Skeletal muscle cell (primary cell): ENCODE data around the gene NDUFV1.
A peak's percentile ranks its signal among the peaks of the same experiment; 100 is the strongest.
"Not testable (repeated sequence)": the region's sequence is repeated elsewhere in the genome, so short reads cannot be mapped to it uniquely, and the experiment has no call there.

Source experiments
- DNase-seq: peaks from one replicate; pipeline ENCODE4 v3.0.0-alpha.2; 2010; ENCODE audit warnings: low read depth
- H3K4me3 ChIP-seq: 2 replicates; pipeline ENCODE4 v1.5.1; 2011; ENCODE audit warnings: low read depth, mild to moderate bottlenecking, control low read depth, low read length, moderate library complexity

The NDUFV1 gene

GRCh38 chr11:67620621-67621020 is 13.9 kb downstream of the NDUFV1 start:
- not testable (repeated sequence) for H3K4me3 ChIP-seq, DNase-seq

GRCh38 chr11:67621928-67622327 is 15.2 kb downstream of the NDUFV1 start:
- H3K4me3 ChIP-seq, DNase-seq: not testable (repeated sequence)

GRCh38 chr11:67622905-67623304 is 16.2 kb downstream of the NDUFV1 start:
- DNase-seq, H3K4me3 ChIP-seq: not testable (repeated sequence)

- not testable (repeated sequence) for H3K4me3 ChIP-seq, DNase-seq
Observed at GRCh38 chr11:67623795-67624194, 17.1 kb downstream of the NDUFV1 start.

GRCh38 chr11:67626131-67626833 is 19.5 kb downstream of the NDUFV1 start:
- DNase-seq, H3K4me3 ChIP-seq: not testable (repeated sequence)

GRCh38 chr11:67626970-67627369 is 20.2 kb downstream of the NDUFV1 start:
- no peak overlapping the region for H3K4me3 ChIP-seq
- DNase-seq: no peak

- no peak for DNase-seq
- H3K4me3 ChIP-seq: no peak overlapping the region
Observed at GRCh38 chr11:67627441-67627811, 20.7 kb downstream of the NDUFV1 start.

GRCh38 chr11:67627812-67628624 is 21.3 kb downstream of the NDUFV1 start:
- no peak for DNase-seq
- no peak overlapping the region for H3K4me3 ChIP-seq

- peak overlapping the region; percentile 60 for H3K4me3 ChIP-seq
- DNase-seq: no peak
Observed at GRCh38 chr11:67628710-67629385, 22.1 kb downstream of the NDUFV1 start.

GRCh38 chr11:67629386-67630227 is 22.9 kb downstream of the NDUFV1 start, which contains the start of gene NUDT8:
TSS of gene NUDT8 (minus strand) at chr11:67629937. CDS start at chr11:67629911, 26 bp downstream.
- DNase-seq: peak; percentile 21
- peak within 1 kb of the TSS; percentile 74 for H3K4me3 ChIP-seq

GRCh38 chr11:67630228-67630942 is 23.6 kb downstream of the NDUFV1 start:
- peak; percentile 82 for DNase-seq
- peak overlapping the region; percentile 74 for H3K4me3 ChIP-seq

GRCh38 chr11:67630943-67631331 is 24.2 kb downstream of the NDUFV1 start:
- DNase-seq: no peak
- H3K4me3 ChIP-seq: peak overlapping the region; percentile 74

- H3K4me3 ChIP-seq: no peak overlapping the region
- no peak for DNase-seq
Observed at GRCh38 chr11:67631411-67631810, 24.7 kb downstream of the NDUFV1 start.

- no peak for DNase-seq
- H3K4me3 ChIP-seq: no peak overlapping the region
Observed at GRCh38 chr11:67631853-67632174, 25.1 kb downstream of the NDUFV1 start.

GRCh38 chr11:67632175-67632981 is 25.6 kb downstream of the NDUFV1 start:
- no peak overlapping the region for H3K4me3 ChIP-seq

GRCh38 chr11:67632982-67633755 is 26.4 kb downstream of the NDUFV1 start:
- H3K4me3 ChIP-seq: no peak overlapping the region
- DNase-seq: no peak

More at GRCh38 chr11:67632175-67632981, 25.6 kb downstream of the NDUFV1 start:
- DNase-seq: no peak

GRCh38 chr11:67633758-67634365 is 27.1 kb downstream of the NDUFV1 start:
- H3K4me3 ChIP-seq: no peak overlapping the region
- DNase-seq: no peak
